ENCODE results near the gene MADD. TPM values are rescaled to one million over a fixed set of nuclear protein-coding genes. Genes with fewer than 3 reads are reported as not detected.

The MADD gene
- total RNA-seq, 1 experiment from 2014 or later, result 132 TPM

GRCh38 chr11:47317064-47317828 is 47.3 kb downstream of the MADD start:
- H3K36me3 ChIP-seq (ENCODE audit: insufficient read depth, low read length, poor library complexity, severe bottlenecking), result peaks cover 75% of the 10 kb centered on the region
- TF ChIP-seq CTCF (conservative IDR thresholded peaks at IDR 0.05; ENCODE audit: low read depth, low read length), result no peak
- no peak for TF ChIP-seq EZH2 (IDR thresholded peaks at IDR 0.05; ENCODE audit: borderline replicate concordance, low read depth, low read length, poor library complexity, severe bottlenecking)
- H3K4me3 ChIP-seq (ENCODE audit: low read depth, low read length, poor library complexity, severe bottlenecking), result no peak overlapping the region
- ChIA-PET CTCF (no interaction called here), POLR2A (ENCODE audit: low non-redundant PET) (no interaction called here)
- intact Hi-C loops (cut with micrococcal nuclease; ENCODE audit: unreplicated experiment), result no loop called here
- H3K27ac ChIP-seq (ENCODE audit: low read depth, low read length, poor library complexity, severe bottlenecking), result peak overlapping the region; percentile 0
- DNase-seq (ENCODE audit: low spot score), result peak; percentile 55
- no peaks in the 10 kb centered on the region for H3K27me3 ChIP-seq (replicated peaks; ENCODE audit: insufficient read depth, low read depth, low read length, poor library complexity)
- no peaks in the 10 kb centered on the region for H3K4me1 ChIP-seq (ENCODE audit: insufficient read depth, low read length, poor library complexity, severe bottlenecking)
- H3K9me3 ChIP-seq (ENCODE audit: low read depth, low read length, poor library complexity, severe bottlenecking), result no peaks in the 10 kb centered on the region
- BruUV-seq (replicated peaks), result no TSS peak

- H3K4me3 ChIP-seq (ENCODE audit: low read depth, low read length, poor library complexity, severe bottlenecking), result no peak overlapping the region
- no peaks in the 10 kb centered on the region for H3K9me3 ChIP-seq (ENCODE audit: low read depth, low read length, poor library complexity, severe bottlenecking)
- ChIA-PET CTCF (no interaction called here), POLR2A (ENCODE audit: low non-redundant PET) (no interaction called here)
- intact Hi-C loops (cut with micrococcal nuclease; ENCODE audit: unreplicated experiment), result no loop called here
- peak overlapping the region; percentile 25 for H3K27ac ChIP-seq (ENCODE audit: low read depth, low read length, poor library complexity, severe bottlenecking)
- H3K36me3 ChIP-seq (ENCODE audit: insufficient read depth, low read length, poor library complexity, severe bottlenecking), result peaks cover 69% of the 10 kb centered on the region
- DNase-seq (ENCODE audit: low spot score), result no peak
- TF ChIP-seq EZH2 (IDR thresholded peaks at IDR 0.05; ENCODE audit: borderline replicate concordance, low read depth, low read length, poor library complexity, severe bottlenecking), result no peak
- no peak for TF ChIP-seq CTCF (conservative IDR thresholded peaks at IDR 0.05; ENCODE audit: low read depth, low read length)
- no peaks in the 10 kb centered on the region for H3K27me3 ChIP-seq (replicated peaks; ENCODE audit: insufficient read depth, low read depth, low read length, poor library complexity)
- H3K4me1 ChIP-seq (ENCODE audit: insufficient read depth, low read length, poor library complexity, severe bottlenecking), result no peaks in the 10 kb centered on the region
- BruUV-seq (replicated peaks), result no TSS peak
These were observed 48.2 kb downstream of the MADD start for GRCh38 chr11:47318166-47318565.

GRCh38 chr11:47324520-47324919 is 54.6 kb downstream of the MADD start:
- H3K4me3 ChIP-seq (ENCODE audit: low read depth, low read length, poor library complexity, severe bottlenecking), result no peak overlapping the region
- H3K4me1 ChIP-seq (ENCODE audit: insufficient read depth, low read length, poor library complexity, severe bottlenecking), result no peaks in the 10 kb centered on the region
- BruUV-seq (replicated peaks), result no TSS peak
- no peak for TF ChIP-seq EZH2 (IDR thresholded peaks at IDR 0.05; ENCODE audit: borderline replicate concordance, low read depth, low read length, poor library complexity, severe bottlenecking)
- no peak for TF ChIP-seq CTCF (conservative IDR thresholded peaks at IDR 0.05; ENCODE audit: low read depth, low read length)
- intact Hi-C loops (cut with micrococcal nuclease; ENCODE audit: unreplicated experiment), result loop anchor here (5.0 kb wide), 1 partner anchor 52 kb away; the partner anchor contains the start of gene MADD
- POLR2A ChIA-PET (ENCODE audit: low non-redundant PET), result interaction anchor here (0.5 kb wide), 1 partner anchor 231 kb away, joined by 3 read pairs; no protein-coding TSS in a partner anchor
- CTCF ChIA-PET, result no interaction called here
- no peaks in the 10 kb centered on the region for H3K27me3 ChIP-seq (replicated peaks; ENCODE audit: insufficient read depth, low read depth, low read length, poor library complexity)
- peak overlapping the region; percentile 13 for H3K27ac ChIP-seq (ENCODE audit: low read depth, low read length, poor library complexity, severe bottlenecking)
- no peak for DNase-seq (ENCODE audit: low spot score)
- H3K9me3 ChIP-seq (ENCODE audit: low read depth, low read length, poor library complexity, severe bottlenecking), result no peaks in the 10 kb centered on the region
- H3K36me3 ChIP-seq (ENCODE audit: insufficient read depth, low read length, poor library complexity, severe bottlenecking), result peaks cover 63% of the 10 kb centered on the region

Measured in A673 (cell line).